HG03066 (cell line): Measurements from ENCODE around the gene BSN.
A peak's percentile ranks its signal among the peaks of the same experiment; 100 is the strongest.
"Not testable (repeated sequence)": the region's sequence is repeated elsewhere in the genome, so short reads cannot be mapped to it uniquely, and the experiment has no call there.

Experiments used
- ATAC-seq: cut with Tn5 transposase; IDR thresholded peaks from one replicate; pipeline ENCODE4 v1.9.1; 2021; ENCODE audit warnings: low read depth; ENCODE audit not compliant: unreplicated experiment

BSN gene

GRCh38 chr3:49668861-49669260 lies 114.6 kb downstream of the BSN start:
- ATAC-seq, result no peak

- ATAC-seq, result no peak
Observed at GRCh38 chr3:49669352-49669751, 115.1 kb downstream of the BSN start.

- ATAC-seq, result no peak
Observed at GRCh38 chr3:49670940-49671290, 116.6 kb downstream of the BSN start.

GRCh38 chr3:49671291-49672288 lies 117.3 kb downstream of the BSN start:
- no peak for ATAC-seq

- no peak for ATAC-seq
Observed at GRCh38 chr3:49673121-49673714, 118.9 kb downstream of the BSN start.

GRCh38 chr3:49673715-49674496 lies 119.6 kb downstream of the BSN start, which contains the start of gene APEH:
Gene APEH (plus strand): TSS chr3:49674351. CDS start chr3:49674402, 51 bp downstream.
- peak; percentile 79 for ATAC-seq

GRCh38 chr3:49674497-49674983 lies 120.3 kb downstream of the BSN start:
- ATAC-seq, result peak; percentile 19

GRCh38 chr3:49675912-49676311 lies 121.6 kb downstream of the BSN start:
- ATAC-seq, result no peak

- ATAC-seq, result no peak
Observed at GRCh38 chr3:49680493-49681231, 126.4 kb downstream of the BSN start.

- ATAC-seq, result no peak
Observed at GRCh38 chr3:49681232-49681522, 126.9 kb downstream of the BSN start.

GRCh38 chr3:49681543-49681942 lies 127.3 kb downstream of the BSN start:
- no peak for ATAC-seq

- ATAC-seq, result no peak
Observed at GRCh38 chr3:49683162-49683561, 128.9 kb downstream of the BSN start.

GRCh38 chr3:49684453-49684852 lies 130.2 kb downstream of the BSN start:
- ATAC-seq, result not testable (repeated sequence)

- not testable (repeated sequence) for ATAC-seq
Observed at GRCh38 chr3:49685103-49685502, 130.8 kb downstream of the BSN start.

- ATAC-seq, result not testable (repeated sequence)
Observed at GRCh38 chr3:49685846-49686245, 131.6 kb downstream of the BSN start.

- ATAC-seq, result not testable (repeated sequence)
Observed at GRCh38 chr3:49686346-49686745, 132.1 kb downstream of the BSN start.

GRCh38 chr3:49686769-49687423 lies 132.6 kb downstream of the BSN start:
- ATAC-seq, result not testable (repeated sequence)

GRCh38 chr3:49687424-49687795 lies 133.1 kb downstream of the BSN start:
- ATAC-seq, result not testable (repeated sequence)

GRCh38 chr3:49688338-49689045 lies 134.2 kb downstream of the BSN start:
- not testable (repeated sequence) for ATAC-seq
